Measurements from ENCODE around the gene STRC.
"Not testable (repeated sequence)": the region's sequence is repeated elsewhere in the genome, so short reads cannot be mapped to it uniquely, and the experiment has no call there.

Gene STRC

GRCh38 chr15:43563793-43564192 lies 54.8 kb downstream of the STRC start:
- not testable (repeated sequence) for DNase-seq (ENCODE audit: low spot score)

- not testable (repeated sequence) for DNase-seq (ENCODE audit: low spot score)
Measured at GRCh38 chr15:43562753-43563152, 55.8 kb downstream of the STRC start.

- no peak for DNase-seq (ENCODE audit: low spot score)
Measured at GRCh38 chr15:43552986-43553385, 65.6 kb downstream of the STRC start.

- no peak for DNase-seq (ENCODE audit: low spot score)
Measured at GRCh38 chr15:43552256-43552655, 66.3 kb downstream of the STRC start.

GRCh38 chr15:43550527-43551363 lies 67.9 kb downstream of the STRC start:
- peak; percentile 57 for DNase-seq (ENCODE audit: low spot score)

All from AG08395 (cell line).